Jurkat, Clone E6-1 (cell line): ENCODE measurements around the gene OR1D5. TPM values are rescaled to one million over a fixed set of nuclear protein-coding genes. Genes with fewer than 3 reads are reported as not detected.
"Not testable (repeated sequence)": the region's sequence is repeated elsewhere in the genome, so short reads cannot be mapped to it uniquely, and the experiment has no call there.

Experiments
- DNase-seq: peaks from one replicate; pipeline ENCODE4 v3.0.0-alpha.2; 2011; ENCODE audit warnings: low read depth, low spot score
- H3K4me3 ChIP-seq: 2 replicates; pipeline ENCODE4 v1.5.1; 2011; ENCODE audit warnings: mild to moderate bottlenecking, low read length, control low read depth, moderate library complexity
- polyA plus RNA-seq: library from polyadenylated mRNA; unstranded; fragments of >200 nt; gene quantifications from one replicate; pipeline ENCODE4 v1.2.1, GENCODE V29; 2012; ENCODE audit warnings: missing spikeins; ENCODE audit not compliant: insufficient read length, insufficient read depth

The OR1D5 gene
- polyA plus RNA-seq: not detected

DNA sequence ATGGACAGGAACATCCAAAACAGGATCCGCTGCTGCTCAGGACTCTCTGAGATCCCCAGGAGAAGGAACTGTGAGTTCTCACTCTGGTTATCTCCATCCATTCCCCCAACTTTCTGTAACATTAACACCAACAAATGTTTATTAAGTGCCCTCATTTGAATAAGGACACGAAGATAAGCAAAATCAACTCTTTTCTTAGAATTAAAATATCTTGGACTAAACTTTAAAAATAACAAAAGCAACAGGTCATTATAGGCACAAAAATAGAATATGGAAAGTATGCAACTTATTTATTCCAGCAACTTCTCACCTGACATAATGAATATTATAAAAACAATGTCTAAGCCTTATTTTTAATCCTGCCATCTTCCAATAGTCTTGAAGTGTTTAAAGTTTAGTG is at the start of gene OR1D5:
Gene OR1D5 (minus strand): TSS at position 101 of the 400 bp plus-strand sequence. CDS start 0 bp downstream, at position 101.
- not testable (repeated sequence) for DNase-seq

GRCh38 chr17:3104322-3104721 is 40.9 kb upstream of the OR1D5 start, which contains the start of gene OR1D2:
Gene OR1D2 (minus strand): TSS chr17:3104422. CDS start chr17:3092996, 11,426 bp downstream.
- DNase-seq: no peak
- H3K4me3 ChIP-seq: no peak within 1 kb of the TSS

More for the DNA sequence above, at the start of gene OR1D5:
- not testable (repeated sequence) for H3K4me3 ChIP-seq

- not testable (repeated sequence) for H3K4me3 ChIP-seq, DNase-seq
Measured at GRCh38 chr17:3073850-3074249, 10.4 kb upstream of the OR1D5 start.

GRCh38 chr17:3065192-3065591 is 1.8 kb upstream of the OR1D5 start:
- not testable (repeated sequence) for DNase-seq, H3K4me3 ChIP-seq

- not testable (repeated sequence) for DNase-seq, H3K4me3 ChIP-seq
Measured at GRCh38 chr17:3062824-3063377, 506 bp downstream of the OR1D5 start.

- not testable (repeated sequence) for H3K4me3 ChIP-seq, DNase-seq
Measured at GRCh38 chr17:3054868-3055267, 8.5 kb downstream of the OR1D5 start.

DNA sequence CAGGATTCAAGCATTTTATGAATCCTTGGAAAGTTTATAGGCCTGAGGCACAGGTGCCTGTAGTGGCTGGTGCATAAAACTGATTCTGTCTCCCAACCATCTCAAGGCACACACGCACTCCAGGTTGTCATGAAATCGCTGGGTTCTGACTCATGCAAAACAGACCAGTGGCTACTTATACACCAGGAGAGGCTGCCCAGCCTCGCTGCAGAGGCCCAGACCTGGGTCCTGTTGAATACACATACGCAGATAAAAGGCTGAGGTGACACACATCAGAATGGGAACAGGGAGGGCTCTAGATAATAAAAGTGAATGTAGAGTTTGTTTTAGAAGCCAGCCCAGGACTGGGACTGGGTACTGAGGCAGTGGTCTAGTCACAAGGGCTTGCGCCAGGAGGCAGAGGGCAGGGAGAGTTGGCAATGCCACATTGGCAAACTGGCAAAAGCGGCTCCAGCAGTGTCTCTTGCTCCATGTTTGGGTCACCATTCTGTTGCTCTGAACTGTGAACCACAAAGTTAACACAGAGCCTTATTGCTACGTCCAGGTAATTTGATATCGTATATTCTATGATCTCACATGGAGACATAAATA is 13.6 kb downstream of the OR1D5 start:
- DNase-seq: no peak
- peak overlapping the region; percentile 65 for H3K4me3 ChIP-seq

- DNase-seq: peak; percentile 98
- H3K4me3 ChIP-seq: peak overlapping the region; percentile 65
Measured at GRCh38 chr17:3048727-3049471, 14.5 kb downstream of the OR1D5 start.

GRCh38 chr17:3046753-3047152 is 16.7 kb downstream of the OR1D5 start:
- no peak for DNase-seq
- no peak overlapping the region for H3K4me3 ChIP-seq

GRCh38 chr17:3043737-3044365 is 19.6 kb downstream of the OR1D5 start:
- no peak overlapping the region for H3K4me3 ChIP-seq
- DNase-seq: no peak

DNA sequence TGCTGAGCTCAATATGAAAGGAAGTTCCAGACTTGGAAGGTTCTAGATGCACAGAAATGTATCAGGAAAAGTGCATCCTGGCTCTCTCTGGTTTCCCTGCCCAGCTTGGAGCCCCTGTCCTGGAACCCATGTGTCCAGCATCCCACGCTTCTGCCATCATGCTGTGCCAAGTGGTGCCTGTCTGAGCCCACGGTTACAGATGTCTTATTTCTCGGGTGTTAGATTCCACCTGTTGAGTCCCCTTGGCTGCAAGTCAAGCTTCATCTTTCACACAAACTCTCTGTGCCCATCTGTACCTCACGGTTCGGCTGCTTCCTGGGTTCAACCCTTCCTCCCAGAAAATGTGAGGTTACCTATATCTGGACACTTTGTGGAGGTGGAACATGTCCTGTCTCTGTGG is 22.5 kb downstream of the OR1D5 start:
- DNase-seq: no peak
- H3K4me3 ChIP-seq: no peak overlapping the region

GRCh38 chr17:3039736-3040135 is 23.7 kb downstream of the OR1D5 start:
- H3K4me3 ChIP-seq: no peak overlapping the region
- no peak for DNase-seq

DNA sequence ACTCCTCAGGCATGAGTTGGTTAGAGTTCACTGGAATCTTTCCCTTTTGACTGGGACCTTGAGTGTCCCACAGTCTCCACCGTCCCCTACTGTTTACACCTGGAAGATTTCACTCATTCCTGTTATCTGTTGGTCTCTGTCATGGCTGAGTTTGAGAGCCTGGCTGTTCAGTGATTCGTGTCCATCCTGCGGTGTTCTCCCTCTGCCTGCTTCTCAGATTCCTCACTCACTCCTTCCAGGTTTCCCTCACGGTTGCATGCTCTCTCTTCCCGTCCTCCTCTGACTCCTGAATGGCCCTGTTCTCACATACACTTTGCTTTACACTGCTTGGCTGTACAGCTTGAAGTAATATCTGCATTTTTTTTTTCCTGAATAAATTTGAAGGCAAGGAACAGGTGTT is 24.5 kb downstream of the OR1D5 start:
- DNase-seq: no peak
- H3K4me3 ChIP-seq: no peak overlapping the region

- DNase-seq: no peak
- no peak overlapping the region for H3K4me3 ChIP-seq
Measured at GRCh38 chr17:3037259-3037658, 26.1 kb downstream of the OR1D5 start.

GRCh38 chr17:3036800-3037199 is 26.6 kb downstream of the OR1D5 start:
- no peak overlapping the region for H3K4me3 ChIP-seq
- DNase-seq: no peak

- no peak for DNase-seq
- no peak overlapping the region for H3K4me3 ChIP-seq
Measured at GRCh38 chr17:3035968-3036280, 27.5 kb downstream of the OR1D5 start.

GRCh38 chr17:3035256-3035967 is 28.0 kb downstream of the OR1D5 start:
- no peak for DNase-seq
- no peak overlapping the region for H3K4me3 ChIP-seq

DNA sequence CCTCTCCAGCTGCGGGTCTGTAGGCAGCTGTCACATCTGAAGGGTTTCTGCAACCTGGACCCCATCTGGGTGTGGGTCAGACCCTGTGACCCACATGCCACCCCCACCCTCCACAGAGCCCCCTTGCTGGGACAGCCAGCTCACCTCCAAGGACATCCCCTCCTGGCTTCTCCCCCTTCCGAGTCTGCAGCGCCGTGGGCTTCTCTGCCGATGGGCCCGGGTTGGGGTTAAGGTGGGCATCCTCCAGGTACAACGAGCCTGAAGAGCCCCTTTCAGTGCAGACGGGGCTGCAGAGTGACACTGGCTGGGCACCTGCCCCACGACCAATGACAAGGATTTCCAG is 28.9 kb downstream of the OR1D5 start:
- H3K4me3 ChIP-seq: no peak overlapping the region
- no peak for DNase-seq

DNA sequence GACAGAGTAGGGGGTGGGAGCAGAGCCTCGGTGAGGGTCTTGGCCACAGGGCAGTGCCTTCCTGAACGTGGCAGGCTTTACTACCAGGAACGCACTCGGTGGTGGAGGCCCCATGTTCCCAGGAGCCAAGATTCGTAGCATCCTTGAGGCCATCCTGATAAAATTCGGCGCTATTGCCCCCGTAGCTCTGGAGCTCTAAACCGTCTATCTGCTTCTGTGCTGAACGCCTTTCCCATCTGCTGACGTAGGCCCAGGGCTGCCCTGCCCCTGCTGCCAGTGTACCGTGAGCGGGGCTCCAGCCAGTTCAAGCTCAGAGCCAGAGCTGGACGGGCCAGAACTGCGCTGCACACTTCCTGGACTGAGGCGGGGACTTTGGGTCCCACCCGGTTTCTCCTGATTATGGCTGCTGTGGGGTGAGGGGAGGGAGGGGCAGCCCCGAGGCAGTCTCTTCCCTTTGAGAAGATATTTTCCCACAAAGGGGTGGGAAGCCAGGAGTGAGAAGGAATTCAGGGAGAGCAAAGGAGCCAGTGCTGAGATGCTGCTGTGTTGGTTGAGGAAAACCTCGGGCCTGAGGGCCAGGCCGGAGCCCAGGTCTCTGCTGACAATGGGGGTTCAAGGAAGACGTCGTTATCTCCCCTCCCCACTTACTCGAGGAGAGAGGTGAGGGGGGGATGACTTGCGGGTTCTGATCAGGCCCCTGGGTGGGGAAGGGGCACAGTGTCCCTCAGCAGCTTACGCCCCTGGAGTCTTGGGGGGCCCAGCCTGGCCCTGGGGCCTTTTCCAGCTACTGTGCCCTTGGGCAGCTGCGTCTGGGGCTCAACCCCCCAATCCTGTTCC is 29.4 kb downstream of the OR1D5 start:
- H3K4me3 ChIP-seq: no peak overlapping the region
- no peak for DNase-seq
